ENCODE measurements around the gene PIEZO1. TPM values are rescaled to one million over a fixed set of nuclear protein-coding genes. Genes with fewer than 3 reads are reported as not detected.

Gene PIEZO1
- polyA plus RNA-seq, 2 of the 4 experiments (the other 2 are of a cell fraction): 26.1 to 84.7 TPM

DNA sequence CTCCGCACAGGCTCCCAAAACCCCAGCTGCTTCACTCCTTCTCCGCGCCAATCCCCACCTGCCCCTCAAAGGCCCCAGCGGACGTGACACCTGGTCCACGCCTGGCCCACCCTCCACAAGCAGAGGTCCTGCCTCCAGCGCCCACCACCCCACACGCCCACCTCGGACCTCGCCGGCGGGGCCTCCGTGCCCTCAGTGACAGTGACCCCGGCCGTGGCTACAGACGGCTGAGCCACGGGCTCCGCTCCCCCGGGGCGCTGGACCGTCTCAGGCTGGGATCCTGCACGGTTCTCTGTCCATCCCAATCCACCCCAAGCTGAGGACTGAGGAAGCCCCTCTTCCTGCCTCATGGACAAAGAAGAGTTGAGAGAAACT, 25.1 kb downstream of the PIEZO1 start:
- Histone ChIP-seq H3K9me3 (no peaks in the 10 kb centered on the region), H3K4me3 (no peak overlapping the region), H3K27ac (no peak overlapping the region), H3K4me2 (no peak overlapping the region), H3K4me1 (peaks cover 19% of the 10 kb centered on the region)
- TF ChIP-seq KDM1A (IDR thresholded peaks at IDR 0.05; ENCODE audit: low read depth): no peak
- no peak for TF ChIP-seq HOXB5 (CRISPR knock-in tag; IDR thresholded peaks at IDR 0.05)
- no peak for TF ChIP-seq ZFP36 (IDR thresholded peaks at IDR 0.05; ENCODE audit: borderline replicate concordance, partially characterized antibody)
- TF ChIP-seq, protein P1, sequence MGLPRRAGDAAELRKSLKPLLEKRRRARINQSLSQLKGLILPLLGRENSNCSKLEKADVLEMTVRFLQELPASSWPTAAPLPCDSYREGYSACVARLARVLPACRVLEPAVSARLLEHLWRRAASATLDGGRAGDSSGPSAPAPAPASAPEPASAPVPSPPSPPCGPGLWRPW (IDR thresholded peaks at IDR 0.05): no peak
- TF ChIP-seq POLR2A (IDR thresholded peaks at IDR 0.05; ENCODE audit: low read length): no peak
- no peak for TF ChIP-seq CBX2 (IDR thresholded peaks at IDR 0.05; ENCODE audit: borderline replicate concordance, low read depth)
- no peak for TF ChIP-seq EHMT2 (IDR thresholded peaks at IDR 0.05; ENCODE audit: low read depth)
- ChIA-PET CTCF (interaction anchor here (1.6 to 31.8 kb wide), 4 partner anchors 10 to 40 kb away, joined by 4 to 596 read pairs (median 5); no protein-coding TSS in a partner anchor), POLR2A (no interaction called here)
- FAIRE-seq (no peak), ATAC-seq (no peak), DNase-seq (ENCODE audit: low read depth in 1 of 2, low spot score in 1 of 2) (no peak)
- WGBS (ENCODE audit: missing lambda C conversion rate): 96% methylated on average over 17 of the region's 22 CpGs

DNA sequence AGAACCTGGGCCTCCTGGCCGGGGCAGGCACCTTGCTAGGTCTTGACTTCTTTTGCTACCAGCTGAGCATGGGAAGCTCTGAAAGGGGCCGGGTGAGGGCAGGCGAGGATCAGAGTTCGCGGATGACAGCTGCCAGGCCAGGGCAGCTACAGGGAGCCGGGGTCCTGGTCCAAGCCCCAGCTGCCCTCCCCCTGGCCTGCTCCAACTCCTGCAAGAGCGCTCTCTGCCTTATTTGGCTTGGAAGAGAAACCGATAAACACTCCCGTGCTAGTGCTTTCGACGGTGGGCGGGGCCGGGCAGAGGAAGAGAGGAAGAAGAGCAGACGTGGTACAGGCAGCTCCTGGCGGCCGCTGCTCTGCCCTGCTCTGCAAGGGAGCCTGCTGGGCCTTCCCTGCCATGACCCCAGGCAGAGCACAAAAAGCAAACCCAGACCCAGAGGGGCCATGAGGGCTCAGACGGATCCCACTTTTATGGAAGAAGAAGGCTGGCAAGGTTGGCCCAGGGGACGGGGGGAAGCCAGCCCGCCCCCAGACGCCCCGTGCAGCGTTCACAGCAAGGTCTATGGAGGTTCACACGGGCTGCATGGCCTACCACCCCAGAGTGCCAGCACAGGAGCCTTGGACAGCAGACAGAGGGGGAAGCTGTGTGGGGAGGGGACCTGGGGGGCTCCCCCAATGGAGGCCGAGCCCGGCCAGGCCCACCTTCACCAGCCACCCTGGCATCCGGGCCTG, 25.6 kb downstream of the PIEZO1 start:
- ChIA-PET POLR2A (no interaction called here), CTCF (interaction anchor here (1.6 to 31.8 kb wide), 4 partner anchors 11 to 41 kb away, joined by 4 to 596 read pairs (median 5); no protein-coding TSS in a partner anchor)
- no peak overlapping the region for H3K4me3 ChIP-seq
- TF ChIP-seq CBX8 (IDR thresholded peaks at IDR 0.05): no peak
- no peak for TF ChIP-seq SMC3 (IDR thresholded peaks at IDR 0.05)
- TF ChIP-seq ESRRA (IDR thresholded peaks at IDR 0.05; ENCODE audit: borderline replicate concordance, low read length): no peak
- no peak for TF ChIP-seq NPAS2 (CRISPR knock-in tag; IDR thresholded peaks at IDR 0.05; ENCODE audit: borderline replicate concordance)
- TF ChIP-seq TP53 (CRISPR knock-in tag; IDR thresholded peaks at IDR 0.05): no peak
- no peak for TF ChIP-seq ZFP36 (IDR thresholded peaks at IDR 0.05; ENCODE audit: borderline replicate concordance, partially characterized antibody)
- no peak for TF ChIP-seq HDAC2 (IDR thresholded peaks at IDR 0.05)
- no peak for TF ChIP-seq MAFK (IDR thresholded peaks at IDR 0.05; ENCODE audit: partially characterized antibody)
- TF ChIP-seq POLR2A (IDR thresholded peaks at IDR 0.05; ENCODE audit: low read length): no peak
- TF ChIP-seq HOXB5 (CRISPR knock-in tag; IDR thresholded peaks at IDR 0.05): no peak
- no peak for TF ChIP-seq RNF2 (IDR thresholded peaks at IDR 0.05; ENCODE audit: borderline replicate concordance, low read depth)
- TF ChIP-seq EHMT2 (IDR thresholded peaks at IDR 0.05; ENCODE audit: low read depth): no peak
- no peak for TF ChIP-seq RCOR1 (IDR thresholded peaks at IDR 0.05; ENCODE audit: low read depth, low read length)
- TF ChIP-seq HOXB13 (CRISPR knock-in tag; IDR thresholded peaks at IDR 0.05; ENCODE audit: low read depth): no peak
- no peak for TF ChIP-seq CBX2 (IDR thresholded peaks at IDR 0.05; ENCODE audit: borderline replicate concordance, low read depth)
- TF ChIP-seq HEYL (CRISPR knock-in tag; IDR thresholded peaks at IDR 0.05): no peak
- TF ChIP-seq MAZ (IDR thresholded peaks at IDR 0.05; ENCODE audit: borderline replicate concordance, low read depth, low read length): no peak
- TF ChIP-seq EHF (CRISPR knock-in tag; IDR thresholded peaks at IDR 0.05): no peak
- TF ChIP-seq, protein P2, sequence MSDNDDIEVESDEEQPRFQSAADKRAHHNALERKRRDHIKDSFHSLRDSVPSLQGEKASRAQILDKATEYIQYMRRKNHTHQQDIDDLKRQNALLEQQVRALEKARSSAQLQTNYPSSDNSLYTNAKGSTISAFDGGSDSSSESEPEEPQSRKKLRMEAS (IDR thresholded peaks at IDR 0.05): no peak
- TF ChIP-seq, protein P1 (IDR thresholded peaks at IDR 0.05): no peak
- ATAC-seq (no peak), DNase-seq (ENCODE audit: low read depth in 1 of 2, low spot score in 1 of 2) (no peak), FAIRE-seq (no peak)
- WGBS (ENCODE audit: missing lambda C conversion rate): 85% methylated on average over 26 of the region's 26 CpGs
- H3K27ac ChIP-seq: no peak overlapping the region
- H3K4me2 ChIP-seq: no peak overlapping the region
- H3K9me3 ChIP-seq: no peaks in the 10 kb centered on the region
- H3K4me1 ChIP-seq: peaks cover 17% of the 10 kb centered on the region; the same call in 2 of the 3 replicates

DNA sequence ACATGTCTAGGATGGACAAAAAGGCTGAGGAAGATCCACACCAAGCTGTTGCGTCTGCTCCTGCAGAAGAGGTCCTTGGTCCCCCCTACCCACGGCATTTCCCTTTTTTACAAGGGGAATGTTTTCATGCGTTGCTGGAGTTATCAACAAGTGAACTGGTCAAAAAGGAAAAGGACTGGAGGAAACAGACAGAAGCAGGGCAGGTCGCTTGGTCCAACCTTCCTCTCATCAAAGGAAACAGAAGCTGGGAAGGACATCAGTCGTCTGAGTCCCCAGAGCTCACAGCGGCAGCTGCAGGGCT, 26.1 kb downstream of the PIEZO1 start:
- CTCF ChIA-PET: interaction anchor here (1.4 to 31.8 kb wide), 4 partner anchors 11 to 42 kb away, joined by 3 to 596 read pairs (median 5); no protein-coding TSS in a partner anchor
- POLR2A ChIA-PET: interaction anchor here (0.6 kb wide), 1 partner anchor 36 kb away, joined by 5 read pairs; no protein-coding TSS in a partner anchor
- no peak for DNase-seq (ENCODE audit: low read depth in 1 of 2, low spot score in 1 of 2)
- 85% methylated on average over 6 of the region's 6 CpGs for WGBS (ENCODE audit: missing lambda C conversion rate)
- no peak for ATAC-seq
- H3K4me1 ChIP-seq: peaks cover 16% of the 10 kb centered on the region; the same call in 2 of the 3 replicates
- H3K27ac ChIP-seq: no peak overlapping the region
- FAIRE-seq: no peak
- H3K4me3 ChIP-seq: no peak overlapping the region
- no peak overlapping the region for H3K4me2 ChIP-seq
- H3K9me3 ChIP-seq: no peaks in the 10 kb centered on the region
- TF ChIP-seq CHD2 (IDR thresholded peaks at IDR 0.05; ENCODE audit: low read length, partially characterized antibody) (no peak), EP300 (IDR thresholded peaks at IDR 0.05) (no peak), HOXB5 (CRISPR knock-in tag; IDR thresholded peaks at IDR 0.05) (no peak), CBX2 (IDR thresholded peaks at IDR 0.05; ENCODE audit: borderline replicate concordance, low read depth) (no peak), TP53 (CRISPR knock-in tag; IDR thresholded peaks at IDR 0.05) (no peak), GATA3 (IDR thresholded peaks at IDR 0.05; ENCODE audit: borderline replicate concordance) (no peak), ZC3H11A (IDR thresholded peaks at IDR 0.05) (no peak), HOXB13 (CRISPR knock-in tag; IDR thresholded peaks at IDR 0.05; ENCODE audit: low read depth) (no peak), NFE2L2 (conservative IDR thresholded peaks at IDR 0.05; ENCODE audit: low read length) (no peak), SREBF2 (IDR thresholded peaks at IDR 0.05) (no peak), HDAC2 (IDR thresholded peaks at IDR 0.05) (no peak), CEBPB (IDR thresholded peaks at IDR 0.05) (no peak), FOSL2 (IDR thresholded peaks at IDR 0.05) (no peak), FOSL2 (CRISPR knock-in tag; IDR thresholded peaks at IDR 0.05) (no peak)
- TF ChIP-seq, protein P2 (IDR thresholded peaks at IDR 0.05): no peak
- TF ChIP-seq, protein P3, sequence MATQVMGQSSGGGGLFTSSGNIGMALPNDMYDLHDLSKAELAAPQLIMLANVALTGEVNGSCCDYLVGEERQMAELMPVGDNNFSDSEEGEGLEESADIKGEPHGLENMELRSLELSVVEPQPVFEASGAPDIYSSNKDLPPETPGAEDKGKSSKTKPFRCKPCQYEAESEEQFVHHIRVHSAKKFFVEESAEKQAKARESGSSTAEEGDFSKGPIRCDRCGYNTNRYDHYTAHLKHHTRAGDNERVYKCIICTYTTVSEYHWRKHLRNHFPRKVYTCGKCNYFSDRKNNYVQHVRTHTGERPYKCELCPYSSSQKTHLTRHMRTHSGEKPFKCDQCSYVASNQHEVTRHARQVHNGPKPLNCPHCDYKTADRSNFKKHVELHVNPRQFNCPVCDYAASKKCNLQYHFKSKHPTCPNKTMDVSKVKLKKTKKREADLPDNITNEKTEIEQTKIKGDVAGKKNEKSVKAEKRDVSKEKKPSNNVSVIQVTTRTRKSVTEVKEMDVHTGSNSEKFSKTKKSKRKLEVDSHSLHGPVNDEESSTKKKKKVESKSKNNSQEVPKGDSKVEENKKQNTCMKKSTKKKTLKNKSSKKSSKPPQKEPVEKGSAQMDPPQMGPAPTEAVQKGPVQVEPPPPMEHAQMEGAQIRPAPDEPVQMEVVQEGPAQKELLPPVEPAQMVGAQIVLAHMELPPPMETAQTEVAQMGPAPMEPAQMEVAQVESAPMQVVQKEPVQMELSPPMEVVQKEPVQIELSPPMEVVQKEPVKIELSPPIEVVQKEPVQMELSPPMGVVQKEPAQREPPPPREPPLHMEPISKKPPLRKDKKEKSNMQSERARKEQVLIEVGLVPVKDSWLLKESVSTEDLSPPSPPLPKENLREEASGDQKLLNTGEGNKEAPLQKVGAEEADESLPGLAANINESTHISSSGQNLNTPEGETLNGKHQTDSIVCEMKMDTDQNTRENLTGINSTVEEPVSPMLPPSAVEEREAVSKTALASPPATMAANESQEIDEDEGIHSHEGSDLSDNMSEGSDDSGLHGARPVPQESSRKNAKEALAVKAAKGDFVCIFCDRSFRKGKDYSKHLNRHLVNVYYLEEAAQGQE (IDR thresholded peaks at IDR 0.05): no peak
